GM12878 (cell line): ENCODE results near the gene HSCB. TPM values are rescaled to one million over a fixed set of nuclear protein-coding genes. Genes with fewer than 3 reads are reported as not detected.

Experiments used
- ATF3 ChIP-seq: IDR thresholded peaks from 2 replicates; pipeline ENCODE4 v1.6.1; 2011; ENCODE audit warnings: low read depth, mild to moderate bottlenecking, low read length, moderate library complexity, borderline replicate concordance; ENCODE audit errors: extremely low read depth
- ATF7 ChIP-seq: fragments of 450-650 bp; IDR thresholded peaks from 2 replicates; pipeline ENCODE4 v1.6.1; 2016; ENCODE audit warnings: low read depth, mild to moderate bottlenecking
- BCL11A ChIP-seq: IDR thresholded peaks from 2 replicates; pipeline ENCODE4 v1.6.1; 2011; ENCODE audit warnings: low read depth, low read length
- CEBPZ ChIP-seq: fragments of 150-350 bp; IDR thresholded peaks from 2 replicates; pipeline ENCODE4 v1.6.1; 2016; ENCODE audit warnings: low read depth, low read length
- NBN ChIP-seq: fragments of 450-650 bp; IDR thresholded peaks from 2 replicates; pipeline ENCODE4 v1.6.1; 2016
- RB1 ChIP-seq: fragments of 450-650 bp; formaldehyde crosslinking; IDR thresholded peaks from 2 replicates; pipeline ENCODE4 v1.6.1; 2017; ENCODE audit warnings: mild to moderate bottlenecking, borderline replicate concordance
- SMARCA5 ChIP-seq: fragments of 450-650 bp; IDR thresholded peaks from 2 replicates; pipeline ENCODE4 v1.6.1; 2017; ENCODE audit warnings: mild to moderate bottlenecking
- SMC3 ChIP-seq: IDR thresholded peaks from 2 replicates; pipeline ENCODE4 v1.6.1; 2011; ENCODE audit warnings: low read length, improper control_type of control experiment, borderline replicate concordance
- TARDBP ChIP-seq: IDR thresholded peaks from 2 replicates; pipeline ENCODE4 v1.6.1; 2016; ENCODE audit warnings: borderline replicate concordance
- USF1 ChIP-seq: IDR thresholded peaks from 2 replicates; pipeline ENCODE4 v1.6.1; 2011; ENCODE audit warnings: borderline replicate concordance, low read depth, mild to moderate bottlenecking, moderate library complexity, mixed read lengths, low read length; ENCODE audit not compliant: insufficient read depth; ENCODE audit errors: extremely low read length
- ZNF24 ChIP-seq: fragments of 450-650 bp; IDR thresholded peaks from 2 replicates; pipeline ENCODE4 v1.6.1; 2017; ENCODE audit warnings: antibody characterized with exemption, mild to moderate bottlenecking
- ZNF384 ChIP-seq: IDR thresholded peaks from 2 replicates; pipeline ENCODE4 v1.6.1; 2012; ENCODE audit warnings: low read depth, mild to moderate bottlenecking, low read length, improper control_type of control experiment, borderline replicate concordance
- ZNF592 ChIP-seq: fragments of 450-650 bp; IDR thresholded peaks from 2 replicates; pipeline ENCODE4 v1.6.1; 2017; ENCODE audit warnings: mild to moderate bottlenecking, moderate library complexity
- polyA plus RNA-seq, 11 experiments: library from polyadenylated mRNA; depleted of rRNA in 4 of 11; unstranded in 6 of 11; stranded (reverse) in 5 of 11; fragments of >200 nt; fragmentation: Nextera tagmentation in 4 of 11; fragmentation: Illumina TruSeq in 1 of 11; extraction: Ambion mirVana in 4 of 11; extraction: Trizol in 1 of 11; gene quantifications; 1 replicate in 1 of 11; 2 replicates in 10 of 11; pipeline versions ENCODE4 v1.2.1 to v1.2.3, GENCODE V29; 2011 to 2016; ENCODE audit warnings: inconsistent platforms in 2 of 11, missing spikeins in 2 of 11, low read depth in 1 of 11
- total RNA-seq, 4 experiments: library from RNA; depleted of rRNA in 3 of 4; stranded (reverse); fragments of >200 nt in 3 of 4; fragmentation: Illumina TruSeq in 1 of 4; extraction: Trizol in 1 of 4; gene quantifications; 2 replicates each; pipeline versions ENCODE4 v1.2.1 to v1.2.3, GENCODE V29; 2013 to 2021
- TF ChIP-seq, protein P1 (sequence below): IDR thresholded peaks from 2 replicates; pipeline ENCODE4 v1.6.1; 2011; ENCODE audit warnings: mild to moderate bottlenecking, low read depth, low read length, moderate library complexity; ENCODE audit not compliant: insufficient replicate concordance
- TF ChIP-seq, protein P2 (sequence below): IDR thresholded peaks from 2 replicates; pipeline ENCODE4 v1.6.1; 2012; ENCODE audit warnings: low read depth, low read length, improper control_type of control experiment
- TF ChIP-seq, protein P3 (sequence below): IDR thresholded peaks from 2 replicates; pipeline ENCODE4 v1.6.1; 2012; ENCODE audit warnings: low read length, inconsistent platforms

The HSCB gene
- total and polyA plus RNA-seq, 10 of the 15 experiments (the other 5 are each of a cell fraction or from before 2014, with no cell fraction given) = 10.6 to 28.4 (median 20.8) TPM

DNA sequence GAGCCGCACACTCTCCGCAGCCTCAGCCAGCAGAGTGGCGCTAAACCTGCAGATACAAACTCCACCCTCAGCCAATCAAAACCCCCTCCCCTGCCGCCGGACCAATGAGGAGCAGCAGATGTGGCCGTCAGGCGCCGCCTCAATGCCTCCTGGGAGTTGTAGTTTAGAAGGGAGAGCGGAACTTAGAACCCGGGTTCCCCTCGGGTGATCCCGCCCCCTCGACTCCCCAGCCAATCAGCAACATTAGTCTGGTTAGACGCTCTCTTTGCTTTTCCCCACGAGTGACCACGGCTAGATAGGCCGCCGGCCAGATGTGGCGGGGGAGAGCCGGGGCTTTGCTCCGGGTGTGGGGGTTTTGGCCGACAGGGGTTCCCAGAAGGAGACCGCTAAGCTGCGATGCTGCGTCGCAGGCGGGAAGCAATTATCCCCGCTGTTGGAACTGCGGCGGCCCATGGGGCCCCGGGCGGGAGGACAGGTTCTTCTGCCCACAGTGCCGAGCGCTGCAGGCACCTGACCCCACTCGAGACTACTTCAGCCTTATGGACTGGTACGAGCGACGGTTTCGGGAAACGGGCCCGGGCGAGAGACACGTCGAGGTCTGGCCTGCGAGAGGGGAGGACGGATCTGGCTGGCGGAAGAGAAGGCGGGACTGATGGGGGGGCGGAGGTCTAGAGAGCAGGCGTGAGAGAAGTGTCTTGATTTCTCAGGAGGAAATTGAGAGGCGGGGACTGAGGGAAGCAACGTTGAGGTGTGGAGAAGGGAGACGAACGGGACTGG, at the start of gene HSCB, which contains the start of gene CHEK2 (continued):
- TF ChIP-seq SMC3 (no peak), ZNF384 (no peak), CEBPZ (peak; percentile 46; the same call in 1 of the 2 replicates), BCL11A (no peak), USF1 (no peak), SMARCA5 (no peak; the same call in 1 of the 2 replicates), ZNF24 (no peak), RB1 (peak; percentile 69; the same call in 1 of the 2 replicates), ATF7 (no peak), ATF3 (no peak), NBN (no peak; the same call in none of the 2 replicates), ZNF592 (no peak), TARDBP (no peak; the same call in 1 of the 2 replicates)
- TF ChIP-seq, protein P1, sequence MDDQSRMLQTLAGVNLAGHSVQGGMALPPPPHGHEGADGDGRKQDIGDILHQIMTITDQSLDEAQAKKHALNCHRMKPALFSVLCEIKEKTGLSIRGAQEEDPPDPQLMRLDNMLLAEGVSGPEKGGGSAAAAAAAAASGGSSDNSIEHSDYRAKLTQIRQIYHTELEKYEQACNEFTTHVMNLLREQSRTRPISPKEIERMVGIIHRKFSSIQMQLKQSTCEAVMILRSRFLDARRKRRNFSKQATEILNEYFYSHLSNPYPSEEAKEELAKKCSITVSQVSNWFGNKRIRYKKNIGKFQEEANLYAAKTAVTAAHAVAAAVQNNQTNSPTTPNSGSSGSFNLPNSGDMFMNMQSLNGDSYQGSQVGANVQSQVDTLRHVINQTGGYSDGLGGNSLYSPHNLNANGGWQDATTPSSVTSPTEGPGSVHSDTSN = peak; percentile 7
- TF ChIP-seq, protein P2, sequence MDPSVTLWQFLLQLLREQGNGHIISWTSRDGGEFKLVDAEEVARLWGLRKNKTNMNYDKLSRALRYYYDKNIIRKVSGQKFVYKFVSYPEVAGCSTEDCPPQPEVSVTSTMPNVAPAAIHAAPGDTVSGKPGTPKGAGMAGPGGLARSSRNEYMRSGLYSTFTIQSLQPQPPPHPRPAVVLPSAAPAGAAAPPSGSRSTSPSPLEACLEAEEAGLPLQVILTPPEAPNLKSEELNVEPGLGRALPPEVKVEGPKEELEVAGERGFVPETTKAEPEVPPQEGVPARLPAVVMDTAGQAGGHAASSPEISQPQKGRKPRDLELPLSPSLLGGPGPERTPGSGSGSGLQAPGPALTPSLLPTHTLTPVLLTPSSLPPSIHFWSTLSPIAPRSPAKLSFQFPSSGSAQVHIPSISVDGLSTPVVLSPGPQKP = peak; percentile 62; the same call in 1 of the 2 replicates
- TF ChIP-seq, protein P3, sequence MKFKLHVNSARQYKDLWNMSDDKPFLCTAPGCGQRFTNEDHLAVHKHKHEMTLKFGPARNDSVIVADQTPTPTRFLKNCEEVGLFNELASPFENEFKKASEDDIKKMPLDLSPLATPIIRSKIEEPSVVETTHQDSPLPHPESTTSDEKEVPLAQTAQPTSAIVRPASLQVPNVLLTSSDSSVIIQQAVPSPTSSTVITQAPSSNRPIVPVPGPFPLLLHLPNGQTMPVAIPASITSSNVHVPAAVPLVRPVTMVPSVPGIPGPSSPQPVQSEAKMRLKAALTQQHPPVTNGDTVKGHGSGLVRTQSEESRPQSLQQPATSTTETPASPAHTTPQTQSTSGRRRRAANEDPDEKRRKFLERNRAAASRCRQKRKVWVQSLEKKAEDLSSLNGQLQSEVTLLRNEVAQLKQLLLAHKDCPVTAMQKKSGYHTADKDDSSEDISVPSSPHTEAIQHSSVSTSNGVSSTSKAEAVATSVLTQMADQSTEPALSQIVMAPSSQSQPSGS = no peak
